K562 (cell line): ENCODE data around the gene NFIB. TPM values are rescaled to one million over a fixed set of nuclear protein-coding genes. Genes with fewer than 3 reads are reported as not detected.

Experiments used
- ATAC-seq: fragments of 200-7000 bp; cut with Tn5 transposase; 3 replicates; pipeline ENCODE4 v1.9.1; 2020; ENCODE audit warnings: moderate library complexity
- BruUV-seq: library from RNA; stranded (reverse); fragments of 400-500 nt; replicated peaks from 2 replicates; lab custom pipeline; 2021; lab: Mats Ljungman, UMichigan
- CTCF ChIA-PET: fragments of 300-600 bp; formaldehyde crosslinking; extraction: SDS; loops from one replicate; lab custom pipeline; 2021; ENCODE audit warnings: low intra/inter-chr PET ratio; lab: Yijun Ruan, JAX
- POLR2A ChIA-PET: fragments of 300-600, 350-650 bp; sonication (Branson Sonifier 250); formaldehyde crosslinking; extraction: SDS; loops from one replicate; lab custom pipeline; 2021; ENCODE audit warnings: antibody characterized with exemption, inconsistent platforms; lab: Yijun Ruan, JAX
- DNase-seq, 4 experiments: peaks; one replicate each; pipeline versions ENCODE4 v3.0.0 to v3.0.0-alpha.2; 2011 to 2018; ENCODE audit warnings: low spot score in 3 of 4, mixed read lengths in 3 of 4; ENCODE audit errors: extremely low read depth in 1 of 4
- FAIRE-seq: peaks from 2 replicates; lab custom pipeline; 2011; peaks lifted over from hg19 to GRCh38; lab: Jason Lieb, UNC
- H2AFZ ChIP-seq: 2 replicates; pipeline ENCODE4 v1.6.0; 2011; ENCODE audit warnings: low read depth, low read length, control low read depth, inconsistent platforms
- H3K27ac ChIP-seq: fragments of 200-600 bp; 3 replicates; pipeline ENCODE4 v1.8.0; 2011; ENCODE audit warnings: low read depth, mild to moderate bottlenecking, control low read depth, inconsistent platforms, low read length, moderate library complexity, mixed read lengths; ENCODE audit errors: extremely low read depth
- H3K27me3 ChIP-seq, 2 experiments: fragments of 300-600 bp in 1 of 2; 2 replicates in 1 of 2; 3 replicates in 1 of 2; pipeline versions ENCODE4 v1.6.0 to v1.8.0; 2011; ENCODE audit warnings: inconsistent platforms in 2 of 2, low read length in 2 of 2, mild to moderate bottlenecking in 1 of 2, mixed read lengths in 1 of 2, moderate library complexity in 1 of 2; ENCODE audit not compliant: control insufficient read depth in 2 of 2, insufficient read depth in 2 of 2
- H3K36me3 ChIP-seq: fragments of 300-600 bp; 3 replicates; pipeline ENCODE4 v1.8.0; 2011; ENCODE audit warnings: mild to moderate bottlenecking, low read length, inconsistent platforms; ENCODE audit not compliant: control insufficient read depth, insufficient read depth
- H3K4me1 ChIP-seq, 2 experiments: fragments of 200-600 bp in 1 of 2; replicated peaks in 1 of 2; 2 replicates in 1 of 2; 3 replicates in 1 of 2; pipeline versions ENCODE4 v1.5.1 to v1.8.0; 2011; ENCODE audit warnings: inconsistent platforms in 2 of 2, low read length in 2 of 2, mild to moderate bottlenecking in 1 of 2, mixed read lengths in 1 of 2, moderate library complexity in 1 of 2; ENCODE audit not compliant: control insufficient read depth in 2 of 2, insufficient read depth in 2 of 2
- H3K4me2 ChIP-seq: 2 replicates; pipeline ENCODE4 v1.6.1; 2011; ENCODE audit warnings: low read length, control low read depth, inconsistent platforms, mixed read lengths; ENCODE audit not compliant: insufficient read depth
- H3K4me3 ChIP-seq: fragments of 200-600 bp; sonication (generic), shearing (Covaris generic); 2 replicates; pipeline ENCODE4 v1.5.1; 2016; ENCODE audit warnings: control low read depth, inconsistent platforms
- H3K79me2 ChIP-seq: fragments of 200-600 bp; 3 replicates; pipeline ENCODE4 v1.8.0; 2011; ENCODE audit warnings: low read length, inconsistent platforms; ENCODE audit not compliant: control insufficient read depth, insufficient read depth
- H3K9ac ChIP-seq, 2 experiments: 2 replicates each; pipeline versions ENCODE4 v1.6.0 to v1.6.1; 2011; ENCODE audit warnings: low read depth in 2 of 2, low read length in 2 of 2, control low read depth in 1 of 2, inconsistent platforms in 1 of 2, mild to moderate bottlenecking in 1 of 2, mixed read lengths in 1 of 2; ENCODE audit not compliant: insufficient read depth in 1 of 2
- H3K9me1 ChIP-seq: one replicate; pipeline ENCODE4 v1.6.0; 2011; ENCODE audit warnings: inconsistent platforms, mild to moderate bottlenecking, low read length, moderate library complexity; ENCODE audit not compliant: control insufficient read depth, insufficient read depth
- H3K9me3 ChIP-seq: replicated peaks from 2 replicates; pipeline ENCODE4 v1.5.1; 2011; ENCODE audit warnings: low read depth, low read length, inconsistent platforms; ENCODE audit not compliant: control insufficient read depth, insufficient read depth
- H4K20me1 ChIP-seq: replicated peaks from 2 replicates; pipeline ENCODE4 v1.6.1; 2011; ENCODE audit warnings: low read length, inconsistent platforms, mixed read lengths; ENCODE audit not compliant: control insufficient read depth, insufficient read depth
- ESRRA ChIP-seq: fragments of 450-650 bp; IDR thresholded peaks from 2 replicates; pipeline ENCODE4 v1.6.1; 2014; ENCODE audit warnings: low read depth, mild to moderate bottlenecking, moderate library complexity, borderline replicate concordance
- FOXA3 ChIP-seq, 2 experiments: fragments of 450-650 bp in 1 of 2; sonication (generic) in 1 of 2; formaldehyde crosslinking; IDR thresholded peaks in 1 of 2; conservative IDR thresholded peaks in 1 of 2; 2 replicates each; pipeline versions ENCODE4 v1.4.0 to v1.8.0; 2020 to 2022; ENCODE audit warnings: mild to moderate bottlenecking in 2 of 2, missing genetic modification reagents in 1 of 2
- HDGF ChIP-seq: fragments of 450-650 bp; IDR thresholded peaks from 2 replicates; pipeline ENCODE4 v1.6.1; 2016
- PCBP1 ChIP-seq: fragments of 200-400 bp; formaldehyde crosslinking; IDR thresholded peaks from 2 replicates; pipeline ENCODE4 v1.6.1; 2018; ENCODE audit warnings: mild to moderate bottlenecking, low read depth, low read length; ENCODE audit not compliant: poor library complexity, severe bottlenecking
- RBFOX2 ChIP-seq: fragments of 200-400 bp; formaldehyde crosslinking; IDR thresholded peaks from 2 replicates; pipeline ENCODE4 v1.6.1; 2017; ENCODE audit warnings: low read depth, mild to moderate bottlenecking, low read length, moderate library complexity
- RBM15 ChIP-seq: fragments of 200-400 bp; formaldehyde crosslinking; IDR thresholded peaks from 2 replicates; pipeline ENCODE4 v1.6.1; 2018; ENCODE audit warnings: mild to moderate bottlenecking, low read length, moderate library complexity; ENCODE audit not compliant: insufficient read depth
- SAP30 ChIP-seq: fragments of 200-600 bp; sonication (generic); IDR thresholded peaks from 2 replicates; pipeline ENCODE4 v1.6.1; 2012; ENCODE audit warnings: borderline replicate concordance, low read depth, mild to moderate bottlenecking, moderate library complexity, low read length, control low read depth, inconsistent platforms; ENCODE audit not compliant: insufficient read depth, poor library complexity, severe bottlenecking
- SMARCE1 ChIP-seq: fragments of 450-650 bp; IDR thresholded peaks from 2 replicates; pipeline ENCODE4 v1.7.1; 2016; ENCODE audit warnings: mild to moderate bottlenecking
- SMC3 ChIP-seq: conservative IDR thresholded peaks from 2 replicates; pipeline ENCODE4 v1.6.1; 2011; ENCODE audit warnings: low read depth, low read length, improper control_type of control experiment; ENCODE audit not compliant: insufficient read depth
- TBL1XR1 ChIP-seq, 2 experiments: IDR thresholded peaks; 2 replicates each; pipeline ENCODE4 v1.6.1; 2012; ENCODE audit warnings: improper control_type of control experiment in 2 of 2, low read length in 2 of 2, mild to moderate bottlenecking in 1 of 2
- ZNF280A ChIP-seq: fragments of 450-650 bp; IDR thresholded peaks from 2 replicates; pipeline ENCODE4 v1.6.1; 2018; ENCODE audit warnings: mild to moderate bottlenecking, low read depth; ENCODE audit not compliant: partially characterized antibody
- WGBS: fragments of 100-300 bp; shearing (Covaris generic); methylation state at CpG from one replicate; pipeline ENCODE4 v1.1.6; 2016; ENCODE audit warnings: low coverage, mixed read lengths; ENCODE audit not compliant: insufficient coverage; ENCODE audit errors: missing lambda C conversion rate; 5-methylcytosine and 5-hydroxymethylcytosine counted together
- in situ Hi-C: fragments of 300-500 bp; cut with MboI; formaldehyde crosslinking; loops from 4 replicates; pipeline ENCODE4 v1.15.0; 2018; ENCODE audit warnings: inconsistent platforms, mixed read lengths
- intact Hi-C: fragments of 100-400 bp; cut with micrococcal nuclease; formaldehyde crosslinking; loops from 2 replicates; pipeline ENCODE4 v1.14.2; 2022
- polyA plus RNA-seq, 8 experiments: library from polyadenylated mRNA; depleted of rRNA in 4 of 8; stranded (reverse) in 5 of 8; unstranded in 3 of 8; fragments of >200 nt; fragmentation: Nextera tagmentation in 2 of 8; fragmentation: Illumina TruSeq in 1 of 8; extraction: Ambion mirVana in 2 of 8; extraction: Trizol in 1 of 8; gene quantifications; 2 replicates each; pipeline versions ENCODE4 v1.2.1 to v1.2.3, GENCODE V29; 2011 to 2014; ENCODE audit warnings: inconsistent platforms in 1 of 8, missing spikeins in 1 of 8
- total RNA-seq, 7 experiments: library from RNA; depleted of rRNA in 6 of 7; stranded (reverse); fragments of >200 nt in 6 of 7; fragmentation: Illumina TruSeq in 2 of 7; extraction: Trizol in 2 of 7; gene quantifications; 2 replicates each; pipeline versions ENCODE4 v1.2.1 to v1.2.3, GENCODE V29; 2011 to 2021; ENCODE audit warnings: low replicate concordance in 1 of 7

Gene NFIB
- total and polyA plus RNA-seq, 9 of the 15 experiments (the other 6 are each of a cell fraction or from before 2014, with no cell fraction given), result 1.2 to 3.3 (median 1.9) TPM

GRCh38 chr9:14207352-14207995 lies 106.5 kb downstream of the NFIB start:
- ATAC-seq, result no peak
- no peaks in the 10 kb centered on the region for H4K20me1 ChIP-seq
- WGBS, result 2% methylated on average over 6 of the region's 6 CpGs
- DNase-seq, result no peak
- H3K27me3 ChIP-seq, result peaks cover 0 to 8% of the 10 kb centered on the region in 2 experiments; a peak in 1 of 5 replicates
- H3K9me3 ChIP-seq, result no peaks in the 10 kb centered on the region
- in situ Hi-C loops (no loop called here), intact Hi-C loops (no loop called here)
- no peak overlapping the region for H3K4me2 ChIP-seq
- no peak overlapping the region for H3K9ac ChIP-seq
- ChIA-PET POLR2A (interaction anchor here (1.0 kb wide), 1 partner anchor 10 kb away, joined by 3 read pairs; no protein-coding TSS in a partner anchor), CTCF (no interaction called here)
- H2AFZ ChIP-seq, result no peak overlapping the region
- H3K9me1 ChIP-seq, result no peaks in the 10 kb centered on the region
- no peak overlapping the region for H3K4me3 ChIP-seq
- no peaks in the 10 kb centered on the region for H3K36me3 ChIP-seq
- no peak for FAIRE-seq
- TF ChIP-seq SAP30 (no peak), RBFOX2 (no peak), FOXA3 (CRISPR knock-in tag; conservative IDR thresholded peaks at IDR 0.05 in 1 of 2, IDR thresholded peaks at IDR 0.05 in 1 of 2) (no peak), SMARCE1 (no peak), ESRRA (no peak), PCBP1 (no peak), ZNF280A (no peak), RBM15 (no peak), TBL1XR1 (IDR thresholded peaks at IDR 0.05; ENCODE audit: low read length in 2 of 2) (no peak), HDGF (no peak), SMC3 (no peak)
- no peaks in the 10 kb centered on the region for H3K4me1 ChIP-seq
- no peak overlapping the region for H3K27ac ChIP-seq
- BruUV-seq, result no TSS peak
- no peaks in the 10 kb centered on the region for H3K79me2 ChIP-seq
